Hematopoietic multipotent progenitor cell (in vitro differentiated cells): ENCODE data around the gene TUBB2B. TPM values are rescaled to one million over a fixed set of nuclear protein-coding genes. Genes with fewer than 3 reads are reported as not detected.
"Not testable (repeated sequence)": the region's sequence is repeated elsewhere in the genome, so short reads cannot be mapped to it uniquely, and the experiment has no call there.

ENCODE experiments used
- DNase-seq, 3 donors: peaks; one replicate each; pipeline ENCODE4 v3.0.0-alpha.2; 2011 to 2015; ENCODE audit warnings: low read depth in 2 of 3, low spot score in 2 of 3
- total RNA-seq: library from RNA; depleted of rRNA; stranded (reverse); fragments of >200 nt; gene quantifications from one replicate; pipeline ENCODE4 v1.2.3, GENCODE V29; 2012

Gene TUBB2B
- total RNA-seq, 1 donor = 0.54 TPM

DNA sequence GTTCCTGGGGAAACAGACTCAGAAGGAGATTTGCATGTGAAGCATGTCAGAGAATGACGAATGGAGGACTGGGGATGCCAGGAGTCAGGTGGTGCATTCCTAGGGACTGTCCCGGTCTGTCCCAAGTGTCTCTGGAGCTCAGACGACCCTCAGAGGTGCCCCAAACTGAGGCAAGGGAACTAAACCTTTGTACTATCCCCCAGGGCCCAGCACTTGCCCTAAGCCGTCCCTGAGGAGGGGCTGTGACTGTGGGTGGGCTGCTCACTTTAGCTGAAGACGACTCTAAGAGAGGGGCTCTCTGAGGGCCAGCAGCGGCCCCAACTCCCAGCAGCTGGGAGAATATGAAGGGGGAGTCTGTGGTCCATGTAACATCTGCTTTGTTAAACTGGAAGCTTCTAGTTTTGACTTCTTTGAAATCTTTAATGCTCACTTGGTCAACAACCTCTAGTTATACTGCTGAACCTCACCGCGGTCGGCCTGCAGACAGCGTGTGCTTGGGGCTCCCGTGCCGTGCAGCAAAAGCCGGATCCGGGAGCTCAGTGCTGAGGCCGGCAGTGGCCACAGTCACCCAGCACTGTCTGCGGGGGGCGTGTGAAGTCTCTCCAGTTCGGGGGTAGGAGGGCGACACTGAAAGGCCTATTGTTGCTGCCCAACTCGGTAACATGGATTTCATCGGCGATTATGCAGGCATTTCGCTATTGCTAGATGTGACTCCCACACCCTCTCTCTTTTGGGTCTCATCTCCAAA, 34.2 kb downstream of the TUBB2B start:
- no peak for DNase-seq

DNA sequence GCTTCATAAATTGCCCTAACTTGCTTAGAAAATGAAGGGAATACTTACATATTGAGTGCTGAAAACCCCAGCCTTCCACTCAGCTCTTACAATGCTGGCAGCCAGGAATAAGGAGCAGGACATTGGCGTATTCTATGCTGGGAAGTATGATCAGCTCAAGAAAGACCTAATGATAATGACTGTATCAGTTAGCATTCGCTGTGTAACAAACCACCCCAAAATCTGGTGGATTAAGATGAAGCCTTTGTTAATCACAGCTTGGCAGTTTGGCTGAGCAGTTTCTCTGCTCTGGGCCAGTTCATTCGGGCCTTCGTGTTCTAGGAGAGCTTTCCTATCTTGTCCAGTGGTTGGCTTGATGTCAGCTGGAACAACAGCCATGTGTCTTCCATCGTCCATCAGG, 36.7 kb downstream of the TUBB2B start:
- no peak for DNase-seq

GRCh38 chr6:3190056-3190455, 37.4 kb downstream of the TUBB2B start:
- DNase-seq = no peak

- not testable (repeated sequence) for DNase-seq
Measured at GRCh38 chr6:3189192-3189591, 38.3 kb downstream of the TUBB2B start.

DNA sequence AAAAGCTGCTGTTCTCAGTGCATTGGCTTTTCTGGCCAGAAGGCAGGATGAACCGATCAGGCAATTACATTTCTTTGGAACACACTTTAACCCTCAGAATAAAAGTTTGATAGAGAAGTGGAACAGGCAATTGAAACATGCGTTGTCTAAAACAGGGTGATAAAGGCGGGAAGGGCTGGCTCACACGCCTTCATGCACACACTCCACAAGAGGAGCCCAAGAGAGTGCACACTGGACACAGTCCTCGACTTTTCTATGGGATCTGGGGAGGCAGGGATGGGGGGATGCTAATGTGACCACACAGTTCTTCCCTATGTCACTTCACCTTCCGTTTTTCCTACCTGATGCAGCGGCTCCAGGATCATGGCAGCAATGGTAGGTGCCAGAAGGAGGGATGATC, 39.2 kb downstream of the TUBB2B start:
- DNase-seq = no peak

DNA sequence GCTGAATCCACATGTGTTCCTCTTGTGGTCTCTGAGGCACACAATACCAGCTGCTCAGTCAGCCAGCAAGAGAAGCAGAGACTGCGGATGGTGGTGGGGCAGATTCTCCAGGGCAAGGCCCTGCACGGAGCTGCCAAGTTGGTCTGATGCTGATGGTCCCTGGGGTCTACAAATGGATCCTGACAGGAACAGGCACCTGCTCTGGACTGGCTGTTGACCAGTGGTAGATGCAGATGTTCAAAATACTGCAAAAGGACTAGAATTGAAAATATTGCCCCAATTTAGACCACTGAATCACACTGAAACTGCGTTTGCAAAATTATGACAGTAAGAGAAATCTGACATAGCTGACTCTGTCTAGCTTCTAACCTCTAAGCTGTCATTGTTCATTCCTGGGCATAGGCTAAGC, 40.5 kb downstream of the TUBB2B start:
- no peak for DNase-seq

DNA sequence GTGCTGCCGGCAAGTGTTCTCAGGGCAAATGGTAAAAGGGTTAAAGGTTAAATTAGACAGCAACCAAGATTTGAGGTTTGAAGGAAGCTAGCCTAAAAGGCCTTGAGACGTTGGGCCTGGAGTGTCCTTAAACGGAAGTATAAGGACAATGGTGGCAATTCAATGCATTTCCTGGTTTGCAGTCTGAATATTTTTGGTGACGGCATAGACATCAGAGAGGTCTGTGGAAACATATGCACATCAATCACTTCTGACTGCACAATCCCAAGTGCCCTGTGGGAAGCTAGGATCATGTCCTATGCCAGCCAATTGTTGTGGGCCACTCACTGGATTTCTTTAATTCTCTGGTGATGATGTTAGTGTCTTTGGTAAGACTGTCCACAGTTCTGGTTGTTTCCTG, 44.4 kb downstream of the TUBB2B start:
- no peak for DNase-seq

- DNase-seq = no peak
Measured at GRCh38 chr6:3181105-3181504, 46.3 kb downstream of the TUBB2B start.

- DNase-seq = not testable (repeated sequence)
Measured at GRCh38 chr6:3179945-3180344, 47.5 kb downstream of the TUBB2B start.

- DNase-seq = not testable (repeated sequence)
Measured at GRCh38 chr6:3178666-3179065, 48.8 kb downstream of the TUBB2B start.

GRCh38 chr6:3176562-3177355, 50.7 kb downstream of the TUBB2B start:
- no peak for DNase-seq

DNA sequence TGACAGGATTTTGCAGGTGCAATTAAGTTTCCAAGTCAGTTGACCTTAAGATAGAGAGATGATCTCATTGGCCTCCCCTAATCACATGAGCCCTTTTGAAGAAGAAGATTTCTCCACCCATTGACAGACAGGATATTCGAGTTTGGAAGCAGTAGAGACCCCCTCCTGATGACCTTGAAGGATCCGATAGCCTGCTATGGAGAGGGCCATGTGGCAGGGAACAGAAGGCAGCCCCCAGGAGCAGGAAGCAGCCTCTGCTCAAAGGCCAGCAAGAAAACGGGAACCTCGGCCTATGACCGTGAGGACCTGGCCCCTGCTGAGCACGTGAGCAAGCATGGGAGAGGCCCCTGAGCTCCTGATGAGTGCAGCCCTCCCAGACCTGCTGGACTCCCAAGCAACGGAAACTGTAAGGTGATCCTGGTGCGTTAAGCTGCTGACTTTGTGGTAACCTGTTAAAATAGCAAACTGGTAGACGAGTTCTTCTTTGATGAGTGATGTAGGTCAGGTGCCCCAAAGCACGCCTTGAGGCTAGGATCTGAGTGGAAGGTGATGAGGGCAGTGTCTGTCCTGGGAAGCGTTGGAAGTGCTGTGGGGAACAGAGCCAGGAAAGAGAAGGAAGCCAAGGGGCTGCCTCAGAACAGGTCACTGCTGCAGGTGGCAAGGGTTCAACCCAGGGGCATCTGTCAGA, 51.6 kb downstream of the TUBB2B start:
- DNase-seq = no peak

Other genes with a start within 250 kb of the TUBB2B start
- gene NQO2, start 227.8 kb downstream of the TUBB2B start, total RNA-seq = 21.8 TPM
- gene RIPK1, start 159.2 kb downstream of the TUBB2B start, total RNA-seq = 13.5 TPM
- 10.5 TPM for gene BPHL, start 108.9 kb downstream of the TUBB2B start, total RNA-seq
- 8.3 TPM for gene TUBB2A, start 70.1 kb downstream of the TUBB2B start, total RNA-seq
- 47.7 TPM for gene PSMG4, start 31.3 kb upstream of the TUBB2B start, total RNA-seq
- 0.81 TPM for gene SLC22A23, start 229.4 kb upstream of the TUBB2B start, total RNA-seq